ENCODE measurements around the gene SCN9A. TPM values are rescaled to one million over a fixed set of nuclear protein-coding genes. Genes with fewer than 3 reads are reported as not detected.
"Not testable (repeated sequence)": the region's sequence is repeated elsewhere in the genome, so short reads cannot be mapped to it uniquely, and the experiment has no call there.

The SCN9A gene
- total RNA-seq, 1 donor from 2014 or later: 3.5 TPM

GRCh38 chr2:166376488-166376828 lies 714 bp upstream of the SCN9A start:
- intact Hi-C loops (cut with micrococcal nuclease): loop anchor here (5.0 kb wide), 1 partner anchor 424 kb away; the partner anchor contains the start of gene TTC21B

GRCh38 chr2:166375195-166375735 lies 479 bp downstream of the SCN9A start:
- intact Hi-C loops (cut with micrococcal nuclease): loop anchor here (1.0 to 5.0 kb wide), 2 partner anchors 9 to 423 kb away; partner anchors contain the start of gene TTC21B

- intact Hi-C loops (cut with micrococcal nuclease): no loop called here
Measured at GRCh38 chr2:166373951-166374350, 1.8 kb downstream of the SCN9A start.

DNA sequence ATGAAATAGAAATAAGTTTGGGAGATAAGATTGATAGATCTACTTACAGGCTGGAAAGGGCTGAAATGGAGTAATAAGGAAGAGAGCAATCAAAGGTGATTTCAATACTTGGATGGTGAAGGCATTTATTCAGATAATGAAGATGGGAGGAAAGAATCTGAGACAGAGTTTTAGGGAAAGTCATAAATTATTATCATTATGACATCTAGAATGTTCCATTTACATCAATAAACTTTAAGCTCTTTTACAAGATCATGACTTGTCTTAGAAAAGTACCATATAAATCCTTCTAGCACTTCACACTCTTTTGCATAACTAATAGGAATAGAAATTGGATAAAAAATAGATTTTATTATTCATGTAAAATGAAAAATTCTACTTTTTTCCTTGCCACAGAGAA lies 2.2 kb downstream of the SCN9A start:
- intact Hi-C loops (cut with micrococcal nuclease): no loop called here

GRCh38 chr2:166373105-166373504 lies 2.6 kb downstream of the SCN9A start:
- intact Hi-C loops (cut with micrococcal nuclease): no loop called here

DNA sequence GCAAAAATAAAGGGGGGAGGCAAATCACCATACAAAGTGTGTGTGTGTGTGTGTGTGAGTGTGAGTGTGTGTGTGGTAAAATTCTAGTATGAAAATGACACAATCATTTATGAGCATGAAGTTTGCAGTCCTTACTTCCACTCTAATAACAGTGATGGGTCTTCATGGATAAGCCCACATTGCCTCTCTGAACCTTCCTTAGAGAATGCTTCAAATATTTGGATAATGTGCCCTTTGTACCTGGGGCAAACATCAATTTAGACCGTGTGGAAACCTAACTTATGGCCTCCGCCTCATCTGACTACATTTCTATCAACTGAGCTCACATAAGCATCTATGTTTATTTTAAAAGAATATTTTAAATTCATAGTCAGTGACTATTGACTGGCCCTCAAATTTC lies 3.7 kb downstream of the SCN9A start:
- intact Hi-C loops (cut with micrococcal nuclease): no loop called here

GRCh38 chr2:166365803-166366420 lies 9.8 kb downstream of the SCN9A start:
- intact Hi-C loops (cut with micrococcal nuclease): loop anchor here (5.0 kb wide), 1 partner anchor 51 kb away; no protein-coding TSS in a partner anchor

DNA sequence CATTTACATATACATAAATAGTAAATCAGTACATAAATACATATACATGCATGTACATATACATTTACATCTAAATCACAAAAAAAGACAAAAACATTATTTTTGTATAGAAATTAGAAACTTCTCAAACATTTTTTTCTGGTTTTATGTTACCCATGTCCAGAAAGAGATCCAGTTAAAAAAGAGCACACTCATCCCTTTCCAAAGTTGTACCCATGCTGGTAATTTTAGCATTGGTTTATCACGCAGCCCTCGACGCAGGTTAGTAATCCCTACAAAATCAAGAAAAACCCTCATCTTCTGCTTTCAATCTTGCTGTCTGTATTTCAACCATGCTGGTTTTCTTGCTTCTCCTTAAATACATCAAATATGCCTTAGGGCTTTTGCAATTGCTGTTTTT lies 10.5 kb downstream of the SCN9A start:
- intact Hi-C loops (cut with micrococcal nuclease): loop anchor here (5.0 kb wide), 1 partner anchor 52 kb away; no protein-coding TSS in a partner anchor

GRCh38 chr2:166364476-166365161 lies 11.1 kb downstream of the SCN9A start:
- intact Hi-C loops (cut with micrococcal nuclease): loop anchor here (5.0 kb wide), 1 partner anchor 53 kb away; no protein-coding TSS in a partner anchor

DNA sequence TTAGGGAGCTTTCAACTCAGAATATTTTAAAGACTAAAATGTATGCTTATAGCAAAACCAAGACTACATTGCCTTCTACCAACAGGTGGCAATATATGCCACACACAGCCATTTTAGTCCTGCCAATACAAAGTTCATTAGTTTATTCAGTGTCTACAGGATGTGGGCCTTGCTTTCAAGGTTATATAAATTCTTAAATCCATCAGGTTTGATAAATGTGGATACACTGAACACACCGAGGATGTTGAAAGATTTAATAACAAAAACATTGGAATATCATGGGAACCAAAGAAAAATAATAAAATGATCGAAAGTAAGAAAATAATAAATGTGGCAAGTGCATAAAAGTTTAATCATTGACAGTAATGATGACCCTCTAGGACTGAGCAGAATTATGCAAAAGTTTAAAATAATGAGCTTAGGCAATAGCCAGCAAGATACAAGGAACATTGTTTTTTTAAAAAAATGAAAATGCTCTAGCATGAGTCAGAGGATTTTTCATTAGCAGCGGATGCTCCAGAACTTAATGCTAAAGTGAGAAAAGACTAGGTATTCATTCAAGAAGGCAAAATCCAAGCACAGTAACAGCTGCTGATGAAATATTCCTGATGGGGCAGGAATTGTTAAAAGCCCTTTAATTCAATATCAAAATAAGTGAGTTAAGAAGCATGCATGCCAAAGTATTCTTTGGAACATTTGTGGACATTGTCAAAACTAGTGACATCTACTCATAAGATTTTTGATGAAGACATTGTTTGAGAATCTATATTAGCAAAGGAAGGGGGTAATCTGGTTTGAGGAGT lies 14.2 kb downstream of the SCN9A start:
- intact Hi-C loops (cut with micrococcal nuclease): loop anchor here (1.0 kb wide), 2 partner anchors 23 to 155 kb away; no protein-coding TSS in a partner anchor

DNA sequence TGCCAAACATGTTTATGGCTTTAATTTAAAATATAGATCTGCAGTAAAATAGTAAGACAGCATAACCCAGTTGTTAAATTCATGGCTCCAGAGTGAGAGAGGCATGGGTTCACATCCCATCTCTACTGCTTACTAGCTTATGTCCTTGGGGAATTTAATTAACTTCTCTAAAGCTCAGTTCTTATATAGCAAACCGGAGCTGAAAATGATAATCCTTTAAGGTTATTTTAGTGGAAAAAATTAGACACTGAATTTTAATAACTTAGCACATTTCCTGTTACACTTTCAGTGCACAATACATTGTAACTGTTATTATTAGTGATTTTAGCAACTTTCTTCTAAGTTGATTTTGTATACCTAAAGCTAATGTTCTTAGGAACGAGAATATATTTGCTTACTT lies 14.8 kb downstream of the SCN9A start:
- intact Hi-C loops (cut with micrococcal nuclease): loop anchor here (1.0 kb wide), 2 partner anchors 23 to 155 kb away; no protein-coding TSS in a partner anchor

DNA sequence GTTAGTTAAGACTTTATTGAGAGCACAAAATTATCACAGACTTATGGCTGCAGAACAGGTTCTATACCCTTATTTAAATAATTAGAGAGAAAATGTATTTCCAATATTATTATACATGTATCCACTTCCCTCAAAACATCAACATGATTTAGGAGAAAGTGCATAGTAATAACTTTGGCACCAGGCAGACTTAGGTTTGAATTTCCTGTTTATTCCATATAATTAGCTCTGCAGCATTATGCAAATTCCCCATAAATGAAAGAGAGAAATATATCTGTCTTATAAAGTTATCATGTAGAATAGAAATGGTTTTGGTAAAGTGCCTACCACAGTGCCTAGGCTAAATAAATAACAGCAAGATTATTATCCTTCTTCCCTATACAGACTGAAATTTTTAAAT lies 15.3 kb downstream of the SCN9A start:
- intact Hi-C loops (cut with micrococcal nuclease): no loop called here

GRCh38 chr2:166357950-166358321 lies 17.8 kb downstream of the SCN9A start:
- intact Hi-C loops (cut with micrococcal nuclease): not testable (repeated sequence)

GRCh38 chr2:166357068-166357949 lies 18.4 kb downstream of the SCN9A start:
- intact Hi-C loops (cut with micrococcal nuclease): no loop called here

- intact Hi-C loops (cut with micrococcal nuclease): no loop called here
Measured at GRCh38 chr2:166351319-166351718, 24.4 kb downstream of the SCN9A start.

GRCh38 chr2:166350525-166350924 lies 25.2 kb downstream of the SCN9A start:
- intact Hi-C loops (cut with micrococcal nuclease): no loop called here

DNA sequence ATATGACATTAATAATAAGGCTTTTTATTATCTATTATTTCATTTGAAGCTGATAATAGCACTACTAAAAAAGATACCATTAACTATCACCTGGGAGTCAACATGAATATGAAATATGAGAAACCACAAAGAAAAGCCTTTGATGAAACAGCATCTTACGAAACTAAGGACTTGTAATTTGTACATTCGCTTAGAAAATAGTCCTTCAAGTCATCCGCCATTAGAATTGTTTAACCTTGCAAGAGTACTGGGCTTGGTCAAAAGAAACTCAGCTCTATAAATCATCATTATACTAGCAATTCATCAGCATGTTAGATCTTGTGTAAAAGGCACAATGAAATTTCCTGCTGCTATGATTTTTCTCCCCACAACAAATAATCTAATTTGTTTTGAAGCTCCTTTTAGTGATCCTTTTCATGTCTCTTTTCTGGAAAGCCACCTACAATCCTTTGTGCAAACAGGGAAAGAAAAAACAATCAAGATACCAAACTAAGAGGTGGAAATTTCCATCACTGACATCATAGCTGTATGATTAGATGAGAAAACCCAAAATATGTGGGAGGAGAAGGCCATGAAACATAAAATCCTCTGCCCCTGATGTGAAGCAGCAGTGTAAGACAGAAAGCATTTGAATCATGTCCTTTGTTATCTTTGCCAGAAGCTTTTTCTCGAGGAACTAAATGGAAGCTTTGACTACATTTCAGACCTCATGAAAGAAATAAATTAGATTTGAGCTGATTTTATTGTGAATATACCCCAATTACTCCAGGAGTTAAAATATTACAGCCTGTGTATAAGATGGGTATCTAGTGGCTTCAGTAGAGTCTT lies 31.2 kb downstream of the SCN9A start:
- intact Hi-C loops (cut with micrococcal nuclease): no loop called here

- intact Hi-C loops (cut with micrococcal nuclease): no loop called here
Measured at GRCh38 chr2:166343467-166343866, 32.3 kb downstream of the SCN9A start.

GRCh38 chr2:166341426-166341825 lies 34.3 kb downstream of the SCN9A start:
- intact Hi-C loops (cut with micrococcal nuclease): no loop called here

GRCh38 chr2:166338831-166339339 lies 36.9 kb downstream of the SCN9A start:
- intact Hi-C loops (cut with micrococcal nuclease): no loop called here
